PC-3 (cell line): ENCODE measurements around the gene DYNLRB2.

ENCODE experiments used
- EZH2 ChIP-seq: fragments of 300-600 bp; sonication (generic); IDR thresholded peaks from one replicate; pipeline ENCODE4 v1.6.1; 2017; ENCODE audit warnings: antibody characterized with exemption, mild to moderate bottlenecking, low read length; ENCODE audit not compliant: unreplicated experiment
- TF ChIP-seq, protein P1 (sequence below): fragments of 300-600 bp; sonication (generic); conservative IDR thresholded peaks from 2 replicates; pipeline ENCODE4 v1.5.1; 2017; ENCODE audit warnings: antibody characterized with exemption, low read depth, mild to moderate bottlenecking, low read length

DNA sequence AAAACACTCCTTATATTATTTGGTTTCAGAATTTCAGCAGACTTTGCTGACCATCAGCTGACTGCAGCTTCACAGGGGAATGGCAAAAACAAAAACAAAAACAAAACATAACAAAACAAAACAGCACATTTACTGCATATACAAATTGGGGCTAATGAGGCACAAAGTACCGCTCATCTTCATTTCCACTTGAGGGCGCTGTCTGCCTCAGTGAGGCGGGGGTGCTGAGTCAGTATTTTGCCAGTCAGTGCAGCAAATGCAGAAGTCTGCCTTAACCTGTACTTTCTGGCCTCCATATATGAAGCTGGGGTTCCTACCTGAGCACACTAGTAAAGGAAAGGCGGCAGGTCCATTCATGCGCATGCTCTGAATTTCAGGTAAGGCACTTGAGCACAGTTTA lies 13.5 kb upstream of the DYNLRB2 start:
- TF ChIP-seq, protein P1, sequence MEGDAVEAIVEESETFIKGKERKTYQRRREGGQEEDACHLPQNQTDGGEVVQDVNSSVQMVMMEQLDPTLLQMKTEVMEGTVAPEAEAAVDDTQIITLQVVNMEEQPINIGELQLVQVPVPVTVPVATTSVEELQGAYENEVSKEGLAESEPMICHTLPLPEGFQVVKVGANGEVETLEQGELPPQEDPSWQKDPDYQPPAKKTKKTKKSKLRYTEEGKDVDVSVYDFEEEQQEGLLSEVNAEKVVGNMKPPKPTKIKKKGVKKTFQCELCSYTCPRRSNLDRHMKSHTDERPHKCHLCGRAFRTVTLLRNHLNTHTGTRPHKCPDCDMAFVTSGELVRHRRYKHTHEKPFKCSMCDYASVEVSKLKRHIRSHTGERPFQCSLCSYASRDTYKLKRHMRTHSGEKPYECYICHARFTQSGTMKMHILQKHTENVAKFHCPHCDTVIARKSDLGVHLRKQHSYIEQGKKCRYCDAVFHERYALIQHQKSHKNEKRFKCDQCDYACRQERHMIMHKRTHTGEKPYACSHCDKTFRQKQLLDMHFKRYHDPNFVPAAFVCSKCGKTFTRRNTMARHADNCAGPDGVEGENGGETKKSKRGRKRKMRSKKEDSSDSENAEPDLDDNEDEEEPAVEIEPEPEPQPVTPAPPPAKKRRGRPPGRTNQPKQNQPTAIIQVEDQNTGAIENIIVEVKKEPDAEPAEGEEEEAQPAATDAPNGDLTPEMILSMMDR = peak; percentile 82
- no peak for TF ChIP-seq EZH2
